HTERT RPE-1 (cell line): Measurements from ENCODE around the gene NPAS2.

Source experiments
- in situ Hi-C: fragments of 300-500 bp; cut with MboI; formaldehyde crosslinking; loops from 4 replicates; pipeline ENCODE4 v1.14.3; 2020; ENCODE audit warnings: low sequenced_read_pairs

Gene NPAS2

DNA sequence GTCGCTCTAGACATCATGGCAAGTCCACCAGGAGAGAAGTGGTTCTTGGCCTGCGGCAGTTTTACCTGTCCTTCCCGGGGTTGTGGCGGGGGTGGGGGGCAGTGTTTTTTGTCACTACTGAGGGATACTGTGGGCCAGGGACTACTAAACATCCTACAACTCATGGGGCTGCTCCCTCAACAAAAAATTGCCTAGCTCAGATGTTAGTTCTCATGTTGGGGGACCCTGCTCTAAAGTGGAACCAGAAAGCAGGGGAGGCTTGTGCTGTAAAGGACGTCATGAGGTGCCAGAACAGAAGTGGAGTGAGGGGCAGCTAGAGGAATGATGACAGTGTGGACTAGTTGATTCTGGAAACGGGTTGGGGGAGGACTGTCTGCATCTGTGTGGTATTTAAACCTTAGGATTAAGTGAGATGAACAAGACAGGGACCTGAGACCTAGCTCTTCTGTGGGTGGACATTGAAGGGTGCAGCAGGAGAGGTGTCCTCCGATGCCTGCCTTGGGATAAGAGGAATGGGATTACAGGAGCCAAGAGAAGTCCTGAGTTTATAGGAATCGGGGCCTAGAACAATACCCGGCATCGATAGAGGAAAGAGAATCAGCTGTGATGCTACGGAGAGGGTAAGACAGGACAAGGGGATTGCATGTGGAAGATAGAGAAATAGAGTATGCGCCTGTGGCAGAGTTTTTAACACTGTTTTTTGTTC lies 184.8 kb downstream of the NPAS2 start:
- in situ Hi-C loops: no loop called here

DNA sequence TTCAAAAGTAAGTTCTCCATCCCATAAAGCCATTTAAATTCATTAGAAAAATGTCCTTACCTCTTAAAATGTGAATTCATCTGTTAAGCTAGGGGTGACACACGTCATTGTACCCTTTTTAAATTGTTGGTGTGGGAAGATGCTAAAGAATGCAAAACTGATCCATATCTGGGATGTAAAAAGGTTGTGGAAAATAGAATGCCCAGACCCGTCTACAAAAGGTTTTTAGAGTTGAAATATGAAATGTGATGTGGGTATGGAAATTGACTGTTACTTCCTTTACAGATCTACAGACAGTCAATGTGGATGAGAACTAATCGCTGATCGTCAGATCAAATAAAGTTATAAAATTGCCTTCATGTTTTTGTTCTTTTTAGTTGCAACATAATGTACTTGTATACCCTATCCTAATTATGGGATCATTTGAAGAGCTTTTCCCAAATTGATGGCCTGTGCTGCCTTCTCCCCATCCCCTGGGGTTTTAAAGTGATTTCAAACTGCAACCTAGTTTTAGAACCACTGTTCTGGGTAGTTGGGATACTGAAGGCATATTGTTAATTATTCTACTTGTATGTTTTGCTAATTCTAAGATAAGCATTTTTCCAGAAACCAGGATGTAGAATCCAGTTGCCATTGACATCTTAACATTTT lies 186.3 kb downstream of the NPAS2 start:
- in situ Hi-C loops: no loop called here

DNA sequence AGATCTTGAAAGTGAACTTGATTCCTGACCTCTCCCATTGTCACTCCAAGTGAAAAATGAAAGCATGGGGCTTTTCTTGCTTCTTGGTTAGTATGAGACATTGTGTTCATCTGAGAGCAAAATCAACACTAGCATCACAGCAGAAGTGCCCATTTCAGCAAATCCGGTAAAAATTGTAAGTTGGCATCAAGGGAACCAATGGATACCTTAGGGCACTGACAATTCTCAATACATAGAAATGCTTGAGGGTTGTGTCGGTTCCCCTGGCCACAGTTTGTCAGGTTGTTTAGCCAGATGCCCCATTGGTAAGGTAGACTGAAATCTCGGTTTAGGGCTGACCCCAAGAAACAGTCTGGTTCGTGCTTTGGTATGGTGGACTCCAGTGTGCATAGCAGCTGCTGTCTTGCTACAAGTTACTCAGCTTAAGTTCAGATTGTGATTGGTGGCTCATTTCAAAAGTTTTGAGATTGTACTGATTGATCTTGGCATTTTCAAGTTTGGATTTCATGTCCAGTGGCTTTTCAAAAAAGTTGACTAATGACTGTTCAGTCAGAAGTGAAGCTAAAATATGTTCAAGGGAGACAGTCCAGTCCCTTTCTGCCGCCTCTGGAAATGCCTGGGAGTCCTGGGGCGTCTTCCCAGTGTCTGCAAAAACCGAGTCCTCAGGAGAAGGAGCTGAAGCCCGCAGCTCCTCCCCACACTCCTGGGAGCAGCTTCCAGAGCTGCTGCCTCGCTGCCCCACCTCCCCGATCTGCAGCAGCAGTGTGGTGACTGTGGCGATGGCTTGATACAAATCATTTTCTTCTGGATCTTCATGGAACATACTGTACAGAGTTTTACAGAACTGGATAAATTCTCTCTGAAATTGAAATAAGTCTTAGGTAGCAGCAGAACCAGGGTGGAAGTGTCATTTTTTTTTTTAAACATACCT lies 187.7 kb downstream of the NPAS2 start:
- in situ Hi-C loops: no loop called here

DNA sequence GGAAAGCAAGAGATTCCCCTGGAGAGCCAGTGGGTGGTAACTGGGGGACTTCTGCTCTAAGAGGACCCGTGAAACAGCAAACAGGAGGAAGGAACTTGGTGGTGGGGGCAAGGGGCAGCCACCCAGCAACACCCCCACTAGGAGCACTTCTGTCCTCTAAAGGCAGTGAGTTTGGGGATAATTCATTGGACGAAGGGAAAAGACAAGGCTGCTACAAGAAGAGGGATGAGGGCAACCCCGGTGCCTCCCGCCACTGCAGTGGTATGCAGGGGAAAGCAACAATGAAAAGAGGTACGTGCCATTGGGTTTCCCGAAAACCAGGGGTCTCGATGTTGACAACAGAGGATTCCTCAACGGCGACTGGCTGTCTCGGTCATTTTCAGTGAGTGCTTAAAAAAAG lies 191.2 kb downstream of the NPAS2 start:
- in situ Hi-C loops: no loop called here

DNA sequence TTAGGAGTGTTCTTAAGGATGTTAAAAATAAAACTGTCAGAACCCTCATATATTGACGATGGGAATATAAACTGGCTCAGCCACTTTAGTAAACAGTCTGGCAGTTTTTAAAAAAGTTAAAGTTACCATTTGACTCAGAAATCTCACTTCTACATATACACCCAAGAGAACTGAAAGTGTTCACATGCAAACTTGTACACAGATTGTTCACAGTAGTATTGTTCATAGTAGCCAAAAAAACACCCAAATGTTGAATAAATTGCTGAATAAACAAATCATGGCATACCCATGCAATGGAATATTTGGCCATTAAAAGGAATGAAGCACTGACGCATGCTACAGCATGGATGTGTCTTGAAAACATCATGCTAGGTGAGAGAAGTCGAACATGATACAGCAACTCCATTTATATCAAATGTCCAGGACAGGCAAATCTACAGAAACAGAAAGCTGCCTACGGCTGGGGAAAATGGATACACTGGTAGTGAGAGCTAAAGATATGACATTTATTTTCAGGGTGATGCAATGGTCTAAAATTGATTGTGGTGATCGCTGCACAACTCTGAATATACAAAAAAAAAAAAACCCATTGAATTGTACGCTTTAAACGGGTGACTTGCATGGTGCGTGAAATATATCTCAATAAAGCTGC lies 192.2 kb downstream of the NPAS2 start:
- in situ Hi-C loops: no loop called here

DNA sequence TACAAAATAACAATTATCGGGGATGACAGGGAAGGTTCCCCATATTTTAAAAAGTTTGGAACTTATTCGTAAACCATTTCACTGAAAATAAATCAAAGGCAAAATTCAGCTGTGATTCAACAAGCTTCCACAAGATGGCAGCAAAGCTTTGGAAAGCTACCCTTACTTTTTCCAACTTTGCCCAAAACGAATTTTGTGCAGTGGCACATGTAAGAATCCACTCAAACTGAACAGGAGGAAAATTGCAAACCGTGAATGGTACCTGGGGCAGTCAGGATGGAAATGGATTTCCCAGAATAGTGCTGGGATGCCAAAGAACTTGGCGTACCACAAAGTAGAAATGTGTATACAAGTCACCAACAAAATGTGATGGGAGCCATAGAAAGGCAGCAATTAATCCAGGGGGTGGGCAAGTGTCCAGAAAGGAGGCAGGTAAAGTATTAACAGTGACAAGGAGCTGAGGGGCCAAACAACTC lies 192.8 kb downstream of the NPAS2 start:
- in situ Hi-C loops: no loop called here

DNA sequence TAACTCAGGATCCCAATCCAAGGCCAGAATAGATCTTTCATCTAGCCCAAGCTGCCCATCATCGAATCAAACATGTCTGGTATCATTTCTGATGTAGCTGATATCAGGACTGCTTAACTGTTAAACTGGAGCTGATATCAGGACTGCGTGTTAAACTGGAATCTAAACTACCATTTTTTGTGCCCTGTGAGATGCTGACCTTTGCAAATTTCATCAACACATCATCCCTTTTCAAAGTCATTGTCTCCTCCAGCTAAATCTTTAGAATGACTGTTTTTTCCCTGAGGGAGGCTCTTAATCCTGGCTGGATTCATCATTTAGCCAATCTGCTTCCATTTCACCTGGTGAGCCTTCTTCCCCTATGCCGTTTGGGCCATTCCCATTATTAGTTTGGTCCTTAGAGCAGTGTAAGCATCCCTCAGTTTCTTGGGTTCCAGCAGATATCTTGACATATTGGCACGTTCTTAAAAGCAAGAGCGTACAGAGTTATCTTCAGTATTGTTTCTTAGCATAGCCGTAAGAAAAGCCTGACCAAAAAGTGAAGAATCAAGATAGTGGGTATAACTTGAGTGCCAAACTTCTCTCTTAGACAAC lies 194.4 kb downstream of the NPAS2 start:
- in situ Hi-C loops: no loop called here

DNA sequence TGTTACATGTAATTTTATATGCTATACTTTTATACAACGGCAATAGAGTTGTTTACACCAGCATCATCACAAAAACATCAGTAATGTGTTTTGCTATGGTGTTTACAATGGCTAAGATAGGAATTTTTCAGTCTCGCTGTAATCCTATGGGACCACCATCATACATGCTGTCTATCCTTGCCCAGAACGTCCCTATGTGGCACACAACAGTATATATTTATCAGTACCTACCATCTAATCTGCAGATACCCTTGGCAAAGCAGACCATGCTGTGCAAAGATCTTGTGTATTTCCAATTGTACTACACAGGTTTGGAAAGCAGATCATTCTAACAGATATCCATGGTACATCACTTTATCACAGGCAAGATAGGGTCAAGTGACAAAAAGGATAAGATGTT lies 197.4 kb downstream of the NPAS2 start:
- in situ Hi-C loops: no loop called here

DNA sequence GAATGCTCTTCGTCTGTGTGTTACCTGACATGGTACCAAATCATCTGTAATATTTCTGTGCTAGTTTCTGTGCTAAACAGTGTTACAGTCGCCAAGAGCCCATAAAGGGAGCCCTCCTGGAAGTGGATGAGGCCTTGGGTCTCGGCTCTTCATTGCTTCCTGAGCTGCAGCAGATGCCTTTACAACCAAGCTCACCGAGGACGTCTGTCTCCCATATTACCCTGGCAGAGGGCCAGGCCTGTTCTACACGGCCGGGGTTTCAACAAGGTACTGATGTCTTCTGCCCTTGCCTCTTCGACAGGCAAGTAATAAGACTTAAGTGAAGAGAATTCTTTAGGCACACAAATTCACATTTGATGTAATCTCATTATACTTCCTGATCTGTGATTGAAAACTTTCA lies 199.0 kb downstream of the NPAS2 start:
- in situ Hi-C loops: no loop called here

DNA sequence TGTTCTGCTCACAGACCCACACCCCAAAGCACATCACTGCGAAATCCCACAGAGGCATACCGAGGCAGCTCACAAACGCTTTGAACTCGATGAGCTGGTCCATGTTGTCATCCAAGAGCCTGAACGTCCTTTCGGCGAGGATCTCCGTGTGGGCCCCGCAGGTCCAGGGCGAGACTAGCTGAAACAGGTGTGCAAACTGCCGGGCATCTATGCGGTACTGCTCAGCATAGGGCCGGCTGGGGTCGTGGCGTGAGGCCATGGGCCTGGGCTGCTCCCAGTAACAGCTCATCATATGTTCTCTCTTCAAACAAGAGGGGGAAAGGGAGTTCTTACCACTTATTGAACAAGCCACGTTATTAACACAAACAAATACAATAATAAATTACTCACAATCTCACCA lies 202.3 kb downstream of the NPAS2 start:
- in situ Hi-C loops: no loop called here

DNA sequence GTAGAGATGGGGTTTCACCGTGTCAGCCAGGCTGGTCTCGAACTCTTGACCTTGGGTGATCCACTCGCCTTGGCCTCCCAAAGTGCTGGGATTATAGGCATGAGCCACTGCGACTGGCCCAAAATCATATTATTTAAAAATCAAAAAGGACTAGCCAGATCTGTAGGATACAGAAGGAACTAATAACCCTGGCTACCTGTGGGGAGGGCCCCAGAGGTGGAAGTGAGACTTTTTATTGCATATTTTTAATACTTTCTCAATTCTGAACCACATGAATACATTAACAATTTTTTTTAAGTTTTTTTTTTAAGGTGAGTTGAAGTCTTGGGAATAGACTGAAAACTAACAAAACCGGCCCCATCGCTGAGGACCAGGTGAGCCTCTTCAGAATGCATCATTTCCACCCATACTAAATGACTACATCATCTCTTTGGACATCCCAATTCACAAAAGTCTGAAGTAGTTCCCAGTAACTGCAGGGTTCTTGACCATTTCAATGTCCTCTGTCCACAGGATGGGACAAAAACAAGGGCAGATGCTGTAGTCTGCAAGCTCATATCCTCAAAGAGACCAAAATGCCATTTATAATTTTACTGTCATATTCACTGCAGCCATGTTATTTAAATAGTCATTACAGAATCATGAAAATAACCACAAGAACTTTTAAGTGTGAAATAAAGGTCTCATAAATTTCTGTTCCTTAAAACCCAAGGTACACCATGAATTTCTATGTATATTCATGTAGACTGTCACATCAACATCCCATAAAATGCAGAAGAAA lies 203.6 kb downstream of the NPAS2 start:
- in situ Hi-C loops: no loop called here

DNA sequence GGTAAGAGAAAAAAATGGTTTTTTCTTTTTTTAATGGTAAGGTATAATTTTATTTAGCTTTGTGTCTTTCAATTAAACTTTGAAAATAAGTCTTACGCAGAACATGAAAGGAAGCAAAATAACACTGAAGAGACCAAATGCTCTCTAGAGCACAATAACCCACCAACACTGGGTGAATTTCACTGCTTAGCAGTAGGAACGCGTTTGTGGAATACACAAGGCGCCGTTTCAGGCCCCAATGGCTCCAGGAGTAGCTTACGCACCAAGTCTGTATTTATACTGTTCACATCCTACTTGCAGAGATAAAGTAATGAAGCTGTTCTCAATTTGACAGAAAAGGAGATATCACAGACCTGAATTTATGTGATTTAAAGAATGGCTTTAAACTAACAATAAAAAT lies 205.6 kb downstream of the NPAS2 start:
- in situ Hi-C loops: loop anchor here (25.0 kb wide), 1 partner anchor 187 kb away; no protein-coding TSS in a partner anchor

DNA sequence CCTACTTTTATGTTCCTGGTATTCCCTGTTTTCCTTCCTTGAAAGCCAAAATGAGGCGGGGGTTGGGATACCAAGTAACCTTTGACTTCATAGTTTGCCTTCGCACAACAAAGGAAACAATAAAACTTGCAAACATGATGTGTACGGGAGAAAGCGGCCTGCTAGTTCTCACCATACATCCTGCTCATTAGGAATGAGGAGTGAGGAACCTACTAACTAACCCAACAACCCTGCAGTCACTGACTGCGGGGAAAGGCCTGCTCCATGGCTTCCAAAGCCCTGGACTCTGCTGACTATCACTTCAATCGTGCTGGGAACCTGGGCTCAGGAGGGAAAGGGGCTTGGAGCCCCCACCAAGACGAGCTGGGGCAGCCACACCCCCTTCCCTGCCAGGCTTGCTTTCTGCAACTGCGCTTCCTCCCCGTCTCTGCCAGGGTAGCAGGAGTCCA lies 206.3 kb downstream of the NPAS2 start:
- in situ Hi-C loops: loop anchor here (25.0 kb wide), 1 partner anchor 186 kb away; no protein-coding TSS in a partner anchor

DNA sequence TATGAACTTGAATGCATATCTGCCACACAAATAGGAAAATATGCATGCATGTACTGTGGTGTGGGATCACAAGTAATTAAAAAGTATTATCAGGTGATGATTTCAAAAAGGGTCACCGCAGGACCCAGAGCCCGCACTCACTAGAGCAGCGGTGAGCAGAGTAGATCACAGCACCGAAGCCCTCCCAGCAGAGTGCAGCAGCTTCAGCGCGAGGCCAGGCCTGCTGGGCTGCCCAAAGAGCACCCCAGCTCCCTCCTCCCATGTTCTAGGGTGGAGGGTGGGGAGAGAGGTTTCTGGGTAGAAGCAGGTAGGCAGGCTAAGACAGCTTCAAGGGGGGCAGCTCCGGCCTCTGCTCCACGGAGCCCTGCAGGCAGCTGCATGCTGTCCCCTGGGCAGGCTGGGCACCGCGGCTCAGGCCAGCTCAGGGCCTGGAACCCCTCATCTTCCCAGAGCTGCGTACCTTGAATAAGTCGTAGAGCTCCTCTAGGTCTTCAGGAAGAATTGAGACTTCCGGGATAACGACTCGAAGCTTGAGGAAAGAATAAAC lies 207.1 kb downstream of the NPAS2 start:
- in situ Hi-C loops: loop anchor here (25.0 kb wide), 1 partner anchor 185 kb away; no protein-coding TSS in a partner anchor

DNA sequence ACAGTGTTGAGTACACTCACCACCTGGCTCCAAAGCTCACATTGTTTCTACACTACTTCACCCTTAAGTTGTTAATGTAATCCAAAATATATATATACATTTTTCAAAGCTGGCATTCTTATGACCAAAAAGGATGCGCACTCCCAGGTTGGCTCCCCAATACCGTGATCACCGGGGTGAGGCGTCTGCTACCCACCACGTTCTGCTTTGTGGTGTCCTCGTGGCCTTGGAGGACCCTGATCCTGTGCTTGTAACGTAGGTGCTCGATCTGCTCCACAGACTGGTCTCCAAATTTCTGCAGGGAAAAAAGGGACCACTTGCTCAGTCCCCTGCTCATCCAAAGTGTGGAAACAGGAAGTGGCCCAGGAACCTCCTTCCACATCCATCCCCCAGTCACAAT lies 207.9 kb downstream of the NPAS2 start:
- in situ Hi-C loops: loop anchor here (25.0 kb wide), 1 partner anchor 184 kb away; no protein-coding TSS in a partner anchor

DNA sequence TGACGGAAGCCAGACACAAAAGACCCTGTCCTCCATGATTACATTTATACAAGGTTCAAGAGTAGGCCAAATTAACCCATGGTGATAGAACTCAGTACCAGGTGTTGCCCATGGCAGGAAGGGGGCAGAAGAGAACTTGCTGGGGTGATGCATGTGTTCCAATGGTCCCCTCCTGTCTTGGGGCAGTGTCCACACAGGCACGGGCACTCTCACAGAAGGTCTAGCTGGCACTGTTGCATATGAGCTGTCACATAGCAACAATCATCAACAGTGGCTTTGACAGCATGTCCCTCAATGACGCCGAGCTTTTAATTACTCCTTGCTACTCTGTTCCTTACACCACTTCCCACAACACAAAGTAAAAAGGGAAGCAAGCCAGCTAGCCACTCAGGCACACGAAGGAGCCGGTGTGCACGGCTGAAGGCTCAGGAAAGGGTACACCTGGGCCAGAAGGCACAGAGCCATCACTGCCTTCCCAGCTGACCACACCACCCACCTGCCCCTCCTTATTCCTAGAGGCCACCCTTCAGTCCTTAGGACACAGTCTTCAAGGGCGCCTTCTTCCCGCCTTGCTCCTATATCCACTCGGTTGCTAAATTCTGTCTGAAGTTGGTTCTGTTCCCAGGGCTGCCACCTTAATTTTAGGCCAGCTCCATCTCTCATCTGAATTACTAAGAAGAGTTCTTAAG lies 211.1 kb downstream of the NPAS2 start:
- in situ Hi-C loops: loop anchor here (25.0 kb wide), 1 partner anchor 181 kb away; no protein-coding TSS in a partner anchor

DNA sequence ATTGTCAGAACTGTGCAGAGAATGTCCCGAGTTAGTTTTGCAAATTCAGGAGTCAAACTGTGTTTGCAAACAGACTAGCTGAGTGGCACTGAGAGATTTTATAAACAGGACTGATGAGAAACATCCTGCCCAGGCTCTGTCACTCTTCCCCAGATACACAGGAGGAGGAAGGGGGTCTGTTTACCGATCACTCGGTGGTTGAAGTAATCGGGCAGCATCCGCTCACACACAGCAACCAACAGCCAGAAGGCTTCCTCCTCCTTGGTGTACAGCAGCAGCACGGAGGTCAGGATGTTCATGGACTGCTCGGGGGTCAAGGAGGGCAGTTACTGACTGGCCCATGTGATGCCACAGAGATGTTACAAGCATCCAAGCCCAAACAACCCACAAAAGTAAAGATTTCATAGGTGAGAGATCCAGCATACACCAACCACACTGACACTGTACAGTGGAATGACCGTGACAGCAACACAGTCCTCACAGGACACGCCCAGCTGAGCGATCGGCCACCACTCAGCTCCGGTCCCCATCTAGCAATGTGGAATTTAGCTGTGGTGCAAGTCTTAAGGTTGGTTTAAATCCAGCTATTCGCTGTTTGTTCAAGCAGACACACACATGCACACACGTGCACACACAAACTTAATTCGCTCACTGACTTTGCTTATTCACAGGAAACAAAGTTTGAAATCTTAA lies 212.3 kb downstream of the NPAS2 start:
- in situ Hi-C loops: loop anchor here (25.0 kb wide), 1 partner anchor 180 kb away; no protein-coding TSS in a partner anchor

DNA sequence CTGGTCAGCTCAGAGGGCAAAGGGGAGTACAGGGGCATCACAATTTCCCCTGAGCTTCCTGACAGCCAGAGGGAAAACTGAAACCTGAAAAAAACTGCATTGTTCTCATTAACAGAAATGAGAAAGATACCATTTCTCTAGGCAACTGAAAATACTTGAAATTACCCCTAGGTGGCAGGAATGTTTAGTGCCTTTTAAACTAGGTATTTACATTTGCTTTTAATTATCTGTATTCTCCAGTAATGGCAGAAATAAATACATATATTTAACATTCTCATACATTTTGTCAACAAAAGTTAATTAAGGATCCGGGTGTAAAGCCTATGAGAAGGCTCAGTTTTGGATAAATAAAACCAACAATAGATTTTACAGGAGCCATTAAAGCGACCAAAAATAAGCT lies 216.6 kb downstream of the NPAS2 start:
- in situ Hi-C loops: loop anchor here (25.0 kb wide), 1 partner anchor 176 kb away; no protein-coding TSS in a partner anchor
